Activated CD4-positive, alpha-beta T cell treated with anti-CD3 and anti-CD28 coated beads, Interleukin-2, amount 50 U/mL, for 4 hours (primary cell): Measurements from ENCODE around the gene BIRC3.
"Not testable (repeated sequence)": the region's sequence is repeated elsewhere in the genome, so short reads cannot be mapped to it uniquely, and the experiment has no call there.

Experiments used
- DNase-seq, 2 experiments: peaks; one replicate each; pipeline ENCODE4 v3.0.0-alpha.2; 2020

Gene BIRC3

DNA sequence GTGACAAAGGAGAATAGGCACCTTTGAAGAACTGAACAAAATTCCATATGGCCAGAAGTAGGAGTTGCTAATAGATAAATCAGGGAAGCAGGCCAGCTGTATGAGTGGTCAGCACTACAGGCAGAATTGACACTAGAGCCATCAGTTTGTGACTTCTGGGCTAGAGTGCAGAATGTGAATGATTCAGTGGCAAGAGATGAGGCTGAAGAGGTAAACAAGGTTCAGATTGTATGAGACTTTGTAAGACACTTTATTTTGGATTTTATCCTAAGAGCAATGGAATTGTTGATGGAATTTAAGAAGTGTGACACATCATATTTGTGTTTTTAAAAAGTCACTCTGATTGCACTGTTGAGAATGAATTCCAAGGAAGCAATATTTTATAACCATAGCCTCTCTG lies 12.9 kb downstream of the BIRC3 start:
- no peak for DNase-seq

DNA sequence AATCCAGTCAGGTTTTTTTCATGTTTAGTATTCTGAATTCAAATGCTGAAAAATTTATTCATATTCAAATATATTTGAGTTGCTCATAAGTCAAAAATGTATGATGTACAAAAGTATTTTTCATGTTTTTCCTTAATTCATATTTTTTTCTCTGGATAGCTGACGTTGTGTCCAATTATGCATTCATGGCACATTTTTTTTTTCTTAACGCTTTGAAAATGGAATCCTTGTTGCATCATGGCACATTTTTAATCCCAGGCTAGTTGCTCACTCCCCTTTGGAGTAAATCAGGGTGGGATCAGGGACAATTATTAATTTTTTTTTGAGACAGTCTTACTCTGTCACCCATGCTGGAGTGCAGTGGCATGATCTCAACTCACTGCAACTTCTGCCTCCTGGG lies 14.1 kb downstream of the BIRC3 start:
- DNase-seq: no peak

DNA sequence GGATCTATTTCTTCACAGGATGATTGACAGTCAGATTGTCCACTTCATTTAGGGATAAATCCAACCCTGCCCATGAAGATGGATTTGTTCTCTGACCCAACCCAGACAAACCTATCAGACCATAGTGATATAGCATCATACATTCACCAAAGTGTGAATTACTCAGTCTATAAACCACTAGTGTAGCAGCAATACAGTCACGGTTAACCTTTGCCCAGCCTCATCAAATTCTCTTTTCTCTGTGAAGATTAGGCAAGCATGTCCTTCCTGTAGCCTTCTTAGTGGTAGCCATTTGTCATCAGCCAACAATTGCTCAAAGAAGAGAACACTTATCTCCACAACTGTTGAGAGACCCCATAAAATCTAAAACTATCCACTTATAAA lies 15.3 kb downstream of the BIRC3 start:
- DNase-seq: no peak

DNA sequence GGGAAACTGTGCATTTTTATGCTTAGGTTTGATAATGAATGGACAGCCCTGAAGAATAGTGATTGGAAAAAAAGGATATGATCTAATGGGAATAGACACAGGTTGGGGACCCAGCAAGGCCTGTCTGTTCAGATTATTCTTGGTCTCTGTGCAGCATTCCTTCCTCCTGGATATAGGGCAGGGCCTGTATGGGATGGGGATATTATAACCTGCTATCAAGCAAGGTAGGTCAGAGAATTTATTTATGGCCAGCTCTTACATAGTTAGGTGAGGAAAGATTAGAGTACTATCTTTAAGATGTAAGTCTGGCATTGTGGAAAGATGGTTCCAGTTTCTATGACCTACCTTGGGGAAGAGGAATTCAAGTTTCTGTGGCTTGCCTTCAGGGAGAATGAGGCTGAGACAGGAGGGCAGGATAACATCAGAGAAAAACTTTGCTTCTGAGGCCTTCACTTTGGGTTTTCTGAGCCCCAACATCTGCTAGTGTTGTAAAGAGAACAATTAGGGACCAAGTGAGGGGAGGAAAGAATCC lies 21.3 kb downstream of the BIRC3 start:
- no peak for DNase-seq

- DNase-seq: not testable (repeated sequence)
These were observed 24.0 kb downstream of the BIRC3 start for GRCh38 chr11:102341311-102341710.

- DNase-seq: peak; percentile 63
These were observed 24.6 kb downstream of the BIRC3 start for GRCh38 chr11:102341844-102342318.

GRCh38 chr11:102343809-102344208 lies 26.5 kb downstream of the BIRC3 start:
- no peak for DNase-seq

DNA sequence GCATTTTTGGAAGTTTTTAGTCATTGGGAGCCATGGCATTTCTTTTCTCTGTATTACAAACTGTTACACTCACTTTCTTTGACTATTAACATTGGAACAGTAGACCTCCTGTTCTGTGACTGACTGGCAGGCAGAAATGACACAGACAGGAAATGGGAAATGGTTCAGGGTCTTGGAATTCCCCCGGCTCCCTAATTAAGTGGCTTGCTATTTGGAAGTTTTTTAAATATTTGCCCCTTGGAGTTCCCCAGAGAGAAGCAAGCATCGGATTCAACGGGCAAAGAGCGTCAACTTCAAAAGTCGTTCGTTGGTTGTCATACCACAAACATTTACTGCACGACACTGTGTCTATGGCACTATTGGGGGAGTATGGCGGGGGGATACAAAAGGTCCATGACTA lies 28.6 kb downstream of the BIRC3 start:
- DNase-seq: no peak

DNA sequence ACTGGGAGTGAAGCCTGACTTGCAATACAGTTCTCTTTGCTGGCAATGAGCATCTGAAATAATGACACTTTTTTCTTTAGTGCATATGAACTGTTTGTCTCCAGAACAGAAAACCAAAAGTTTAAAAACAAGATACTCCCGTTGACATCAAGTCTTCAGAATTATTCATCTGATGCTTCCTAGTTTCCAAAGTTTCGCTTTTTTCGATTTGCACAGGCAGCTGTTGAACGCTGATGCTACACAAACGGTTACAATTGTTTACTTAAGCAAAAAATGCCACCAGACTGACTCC lies 29.1 kb downstream of the BIRC3 start:
- DNase-seq: no peak

DNA sequence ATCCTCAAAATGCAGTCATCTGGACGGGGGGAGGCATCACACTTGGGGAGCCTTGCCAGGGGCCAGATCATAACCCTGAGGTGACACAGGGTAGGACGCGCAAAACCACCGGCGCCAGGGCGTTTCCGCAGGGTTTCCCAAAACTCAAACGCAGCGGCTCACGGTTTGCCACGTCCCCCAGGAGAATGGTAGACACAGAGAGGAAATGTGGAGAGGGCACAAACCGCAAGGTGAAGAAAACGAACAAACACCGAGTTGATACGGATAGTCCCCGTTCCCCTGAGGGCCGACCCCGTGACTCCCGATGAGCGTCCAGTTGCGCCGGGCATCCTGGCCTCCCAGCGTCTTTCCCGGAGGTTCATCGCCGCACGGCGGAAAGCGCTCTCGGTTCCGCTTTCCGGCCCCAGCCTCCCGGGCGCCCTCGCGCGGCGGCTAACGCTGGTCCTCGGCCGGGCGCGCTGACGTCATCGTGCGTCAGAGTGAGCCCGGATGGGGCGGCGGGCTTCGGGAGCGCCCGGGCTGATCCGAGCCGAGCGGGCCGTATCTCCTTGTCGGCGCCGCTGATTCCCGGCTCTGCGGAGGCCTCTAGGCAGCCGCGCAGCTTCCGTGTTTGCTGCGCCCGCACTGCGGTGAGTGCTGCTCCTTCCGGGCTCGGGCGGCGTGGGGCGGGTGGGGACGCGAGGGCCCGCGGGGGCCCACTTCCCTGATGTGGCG lies 29.6 kb downstream of the BIRC3 start, which contains the start of gene BIRC2:
Gene BIRC2, plus strand, starts transcription at position 467 of the 714 bp plus-strand sequence. CDS start 2,641 bp downstream, outside the sequence.
- peak; percentile 91 to 93 for DNase-seq

DNA sequence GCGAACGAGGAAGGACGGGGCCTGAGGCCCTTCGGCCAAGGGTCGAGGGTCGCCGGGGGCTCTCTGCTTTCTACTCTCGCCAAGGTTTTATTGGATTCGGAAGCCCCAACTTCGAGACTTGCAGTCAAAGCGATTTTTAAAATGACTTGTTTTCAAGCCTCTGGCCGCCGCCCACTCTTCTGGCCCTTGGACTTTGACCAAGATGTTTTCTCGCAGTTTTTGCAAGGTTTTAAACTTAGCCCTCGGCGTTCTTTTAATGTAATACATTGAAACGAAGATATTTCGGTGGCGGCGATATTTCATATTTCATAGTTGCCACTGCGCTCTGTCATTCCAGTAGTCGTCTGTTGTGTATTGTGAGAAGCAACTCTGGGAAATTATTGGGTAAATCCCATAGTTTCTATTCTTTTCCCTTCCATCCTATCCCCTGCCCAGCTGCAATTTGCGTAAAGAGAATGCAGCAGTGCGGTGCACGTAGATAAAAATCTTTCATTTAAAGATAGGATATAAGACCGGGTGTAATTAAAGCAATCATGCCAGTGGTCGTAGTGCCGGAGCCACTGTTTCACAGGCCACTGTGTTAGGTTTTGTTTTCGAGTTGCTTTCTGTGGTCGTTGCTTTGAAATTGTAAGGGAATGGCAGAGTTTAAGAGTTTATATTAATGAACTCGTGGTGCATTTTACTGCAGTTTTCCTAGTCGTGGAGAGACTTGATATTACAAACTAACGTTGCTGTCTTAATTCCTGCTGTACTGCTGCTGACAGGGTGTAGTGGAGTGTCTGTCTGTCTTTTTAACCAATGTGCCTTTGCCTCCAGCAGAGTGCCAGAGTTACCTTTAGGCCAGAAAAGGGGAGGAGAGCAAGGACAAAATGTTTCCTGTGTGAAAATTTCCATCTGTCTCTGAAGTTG lies 30.4 kb downstream of the BIRC3 start:
- DNase-seq: no peak

- DNase-seq: no peak
These were observed 39.8 kb downstream of the BIRC3 start for GRCh38 chr11:102357116-102357515.

GRCh38 chr11:102359372-102359771 lies 42.1 kb downstream of the BIRC3 start:
- DNase-seq: no peak

- no peak for DNase-seq
These were observed 43.4 kb downstream of the BIRC3 start for GRCh38 chr11:102360681-102361080.

DNA sequence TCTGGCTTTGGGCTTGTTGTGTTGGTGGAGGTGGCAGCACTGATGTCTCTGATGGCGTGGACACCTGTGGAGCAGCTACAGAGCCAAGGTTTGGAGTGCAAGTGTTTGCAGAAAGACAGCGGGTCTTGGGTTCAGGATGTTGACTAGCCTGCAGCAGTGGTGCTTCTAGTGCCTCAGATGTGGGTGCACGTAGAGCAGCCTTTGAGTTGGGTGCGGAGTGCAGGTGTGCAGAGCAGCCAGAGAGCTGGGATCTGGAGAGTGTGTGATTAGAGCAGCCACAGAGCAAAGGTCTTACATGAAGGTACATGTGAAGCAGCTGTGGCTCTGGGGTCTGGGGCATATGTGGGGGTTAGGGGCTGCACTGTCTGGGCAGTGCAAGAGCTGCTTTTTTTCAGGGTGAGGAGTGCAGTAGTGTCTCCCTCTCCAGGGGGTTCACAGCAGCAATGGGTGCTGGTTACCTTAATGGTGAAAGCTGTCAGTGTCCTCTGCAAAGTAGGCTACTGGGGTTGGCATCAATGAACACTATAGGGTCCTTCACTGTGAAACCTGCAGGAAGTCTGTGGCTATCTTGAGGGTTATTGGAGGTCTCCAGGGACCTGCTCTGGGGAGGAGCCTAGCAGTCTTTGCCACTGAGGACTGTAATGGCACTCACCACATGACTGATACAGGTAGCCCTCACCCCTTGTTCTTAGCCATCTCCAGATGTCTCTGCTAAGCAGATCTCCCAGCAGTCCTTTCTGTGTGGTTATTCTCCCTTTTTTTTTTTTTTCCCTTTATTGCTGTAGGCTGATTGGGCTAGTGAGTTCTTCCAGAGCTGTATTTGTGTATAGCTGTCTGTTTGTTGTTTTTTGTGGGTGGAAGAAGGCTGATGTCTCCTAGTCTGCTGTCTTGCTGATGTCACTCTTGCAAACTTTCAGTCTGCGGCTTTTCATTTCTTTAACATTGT lies 44.1 kb downstream of the BIRC3 start:
- DNase-seq: peak in 1 of 2 experiments; percentile 10

GRCh38 chr11:102364991-102365390 lies 47.7 kb downstream of the BIRC3 start:
- DNase-seq: no peak

- no peak for DNase-seq
These were observed 50.1 kb downstream of the BIRC3 start for GRCh38 chr11:102367364-102367763.

DNA sequence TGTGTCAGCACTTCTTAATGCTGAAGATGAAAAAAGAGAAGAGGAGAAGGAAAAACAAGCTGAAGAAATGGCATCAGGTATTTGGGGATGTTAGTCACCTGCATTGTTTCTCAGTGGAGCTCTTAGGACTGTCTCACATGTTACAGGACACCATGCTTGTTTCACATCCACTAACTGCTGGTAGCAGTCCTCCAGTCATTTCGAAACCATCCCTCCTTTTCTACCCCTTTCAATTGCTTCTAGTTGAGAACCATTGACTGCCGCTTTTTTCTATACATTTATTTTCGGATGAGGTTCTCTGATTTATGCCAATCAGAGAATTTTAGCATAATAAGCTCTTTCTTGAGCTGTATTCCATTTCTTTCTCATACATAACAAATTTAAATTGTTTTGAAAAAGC lies 51.2 kb downstream of the BIRC3 start:
- no peak for DNase-seq

DNA sequence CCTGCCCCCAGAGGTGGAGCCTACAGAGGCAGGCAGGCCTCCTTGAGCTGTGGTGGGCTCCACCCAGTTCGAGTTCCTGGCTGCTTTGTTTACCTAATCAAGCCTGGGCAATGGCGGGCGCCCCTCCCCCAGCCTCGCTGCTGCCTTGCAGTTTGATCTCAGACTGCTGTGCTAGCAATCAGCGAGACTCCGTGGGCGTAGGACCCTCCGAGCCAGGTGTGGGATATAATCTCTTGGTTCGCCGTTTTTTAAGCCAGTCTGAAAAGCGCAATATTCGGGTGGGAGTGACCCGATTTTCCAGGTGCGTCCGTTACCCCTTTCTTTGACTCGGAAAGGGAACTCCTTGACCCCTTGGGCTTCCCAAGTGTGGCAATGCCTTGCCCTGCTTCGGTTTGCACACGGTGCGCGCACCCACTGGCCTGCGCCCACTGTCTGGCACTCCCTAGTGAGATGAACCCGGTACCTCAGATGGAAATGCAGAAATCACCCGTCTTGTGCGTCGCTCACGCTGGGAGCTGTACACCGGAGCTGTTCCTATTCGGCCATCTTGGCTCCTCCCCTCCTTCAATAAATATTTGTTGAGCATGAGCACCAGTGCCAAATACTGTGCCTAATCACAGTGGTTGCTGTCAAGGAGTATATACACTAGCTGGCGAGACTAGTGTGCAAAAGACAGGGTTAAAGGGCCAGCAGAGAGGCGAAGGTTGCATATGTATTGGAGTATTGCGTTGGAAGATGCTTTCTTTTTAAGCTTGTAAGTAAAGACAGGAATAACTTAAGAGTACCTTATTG lies 57.5 kb downstream of the BIRC3 start:
- not testable (repeated sequence) for DNase-seq

GRCh38 chr11:102375720-102376399 lies 58.6 kb downstream of the BIRC3 start:
- no peak for DNase-seq

GRCh38 chr11:102377891-102378290 lies 60.6 kb downstream of the BIRC3 start:
- DNase-seq: no peak
